NCI-H510A (cell line): ENCODE measurements around the gene BSND.

Source experiments
- DNase-seq: peaks from one replicate; lab custom pipeline; 2025; lab: John Stamatoyannopoulos, UW

Gene BSND

GRCh38 chr1:54975356-54976108 lies 23.2 kb upstream of the BSND start:
- no peak for DNase-seq

DNA sequence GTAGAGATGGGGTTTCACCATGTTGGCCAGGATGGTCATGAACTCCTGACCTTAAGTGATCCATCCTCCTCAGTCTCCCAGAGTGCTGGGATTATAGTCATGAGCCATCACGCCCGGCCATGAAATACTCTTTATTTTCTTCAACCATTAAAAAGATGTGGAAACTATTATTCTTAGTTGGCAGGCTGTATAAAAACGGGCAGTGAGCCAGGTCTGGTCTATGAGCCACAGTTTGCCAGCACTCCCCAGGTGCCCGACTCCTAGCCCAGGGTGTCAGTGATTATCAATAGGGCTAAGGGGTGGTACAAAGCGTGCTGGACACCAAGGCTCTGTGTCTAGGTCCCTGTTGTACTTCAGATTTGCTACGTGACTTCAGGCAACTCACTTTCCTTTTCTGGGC lies 22.0 kb upstream of the BSND start:
- no peak for DNase-seq

DNA sequence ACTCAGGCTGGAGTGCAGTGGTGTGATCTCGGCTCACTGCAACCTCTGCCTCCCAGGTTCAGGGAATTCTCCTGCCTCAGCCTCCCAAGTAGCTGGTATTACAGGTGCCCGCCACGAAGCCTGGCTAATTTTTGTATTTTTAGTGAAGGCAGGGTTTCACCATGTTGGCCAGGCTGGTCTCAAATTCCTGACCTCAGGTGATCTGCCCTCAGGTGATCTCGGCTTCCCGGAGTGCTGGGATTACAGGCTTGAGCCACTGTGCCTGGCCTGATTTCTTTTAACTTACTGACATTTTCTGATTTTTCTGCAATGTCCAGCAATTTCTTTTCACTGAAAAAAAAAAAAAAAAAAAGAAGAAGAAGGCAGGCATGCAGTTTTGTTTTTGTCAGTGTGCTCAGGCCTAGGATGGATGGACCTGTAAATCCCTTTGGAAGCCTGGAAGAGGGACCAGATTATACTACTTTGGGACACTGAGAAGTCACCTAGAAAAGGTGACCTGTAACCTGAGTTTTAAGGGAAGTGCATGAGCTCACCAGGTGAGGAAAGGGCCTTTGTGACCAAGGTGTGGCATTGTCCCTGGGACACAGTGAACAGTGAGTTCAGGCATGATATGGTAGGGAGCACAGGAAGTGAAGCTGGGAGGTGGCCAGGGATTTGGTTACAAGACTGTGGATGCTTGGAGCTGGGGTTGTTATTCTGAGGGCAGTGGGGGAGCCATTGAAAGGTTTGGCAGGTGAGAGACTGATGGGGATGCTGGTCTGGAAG lies 21.0 kb upstream of the BSND start:
- no peak for DNase-seq

DNA sequence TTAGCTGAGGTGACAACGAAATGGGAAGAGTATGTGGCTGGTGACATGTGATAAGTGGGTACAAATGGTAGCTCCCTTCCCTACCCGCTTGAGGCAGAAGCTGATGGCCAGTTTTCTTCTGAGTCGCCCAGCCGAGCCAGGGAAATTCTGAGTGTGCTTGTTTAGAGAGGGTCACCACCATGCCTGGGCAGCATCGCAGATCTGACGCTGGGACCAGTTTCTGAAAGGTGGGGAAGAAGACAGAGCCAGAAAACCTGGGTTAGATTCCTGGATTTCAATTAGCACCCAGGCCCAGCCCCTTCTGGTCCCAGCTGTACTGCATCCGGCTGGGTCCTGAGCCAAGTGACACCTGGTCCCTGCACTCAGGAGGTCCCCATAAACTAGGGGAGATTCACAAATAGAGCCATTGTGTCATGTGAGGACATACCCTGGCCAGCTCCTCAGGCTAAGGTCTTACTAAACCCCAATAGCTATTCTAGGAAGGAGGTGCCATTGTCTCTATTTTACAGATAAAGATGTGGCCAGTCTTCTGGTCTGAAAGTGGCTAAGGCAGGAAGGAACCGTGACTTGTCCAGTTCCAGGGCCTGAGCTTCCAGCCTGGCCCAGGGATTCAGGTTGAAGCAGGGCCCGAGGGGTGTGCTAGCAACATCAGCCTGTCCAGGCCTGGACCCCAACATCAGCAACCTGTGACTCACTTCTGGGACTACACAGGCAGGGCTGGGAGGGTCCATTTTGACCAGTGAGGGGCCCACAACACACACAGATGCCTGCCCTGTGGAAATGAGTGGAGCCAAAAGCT lies 20.0 kb upstream of the BSND start:
- no peak for DNase-seq

DNA sequence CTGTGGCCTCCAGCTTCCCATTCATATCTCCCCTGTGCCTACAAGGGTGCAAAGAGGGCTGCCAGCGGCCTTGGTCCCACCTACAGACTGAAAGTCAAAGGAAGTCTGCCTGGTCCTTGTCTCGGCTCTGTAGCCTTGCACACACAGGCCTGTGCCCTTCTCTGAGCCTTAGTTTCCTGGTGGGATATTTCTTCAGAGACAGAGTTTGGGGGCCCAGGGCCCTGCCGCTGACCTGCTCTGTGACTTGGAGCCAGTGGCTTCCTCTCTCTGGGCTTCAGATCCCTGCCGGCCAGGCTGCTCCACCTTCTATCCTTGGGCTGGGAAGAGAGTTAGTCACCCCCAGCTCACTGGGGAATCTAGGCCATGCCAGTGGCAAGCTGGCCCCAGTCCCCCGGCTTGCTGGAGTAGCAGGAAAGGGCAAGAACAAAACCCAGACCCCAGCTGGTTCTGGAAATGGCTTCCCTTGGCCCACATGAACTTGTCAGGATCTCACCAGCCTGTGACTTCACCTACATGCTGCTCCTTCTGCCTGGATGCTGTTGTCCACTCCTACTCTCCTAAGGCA lies 19.3 kb upstream of the BSND start:
- DNase-seq = no peak

GRCh38 chr1:54980046-54980527 lies 18.6 kb upstream of the BSND start:
- no peak for DNase-seq

DNA sequence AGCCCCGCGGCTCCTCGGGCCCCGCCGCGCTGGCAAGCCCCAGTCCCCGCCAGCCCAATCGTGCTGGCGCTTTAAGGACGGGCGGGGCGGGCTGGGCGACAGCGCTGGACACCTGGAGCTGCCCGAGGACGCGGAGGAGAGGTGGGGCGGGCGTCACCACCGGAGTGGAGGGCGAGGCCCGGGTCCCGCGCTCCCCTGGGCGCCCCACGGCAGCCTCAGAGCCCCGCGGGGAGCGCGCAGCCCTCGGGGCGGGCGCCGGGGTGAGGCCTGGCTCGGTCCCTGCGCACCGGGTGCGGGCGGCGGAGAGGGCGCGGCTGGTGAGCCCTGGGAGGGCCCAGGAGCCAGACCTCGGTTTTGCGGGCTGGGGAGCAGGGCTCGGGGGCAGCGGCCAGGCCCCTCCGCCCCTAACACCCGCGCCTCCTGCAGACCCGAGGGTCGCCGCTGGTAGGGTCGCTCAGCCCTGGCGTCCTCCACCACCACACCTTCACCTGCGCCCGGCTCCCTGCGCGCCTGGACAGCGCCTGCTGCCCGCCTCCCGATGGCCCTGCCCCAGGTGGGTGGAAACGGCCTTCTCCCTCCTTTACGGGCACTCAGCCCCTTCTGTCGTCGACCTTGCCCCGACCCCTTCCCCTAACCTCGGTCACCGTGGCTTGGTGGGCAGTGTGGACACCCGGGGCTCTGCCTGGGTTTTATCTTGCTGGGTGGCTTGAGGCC lies 18.0 kb upstream of the BSND start, which contains the start of gene TMEM61:
TSS of gene TMEM61 (plus strand) at position 101 of the 714 bp plus-strand sequence. CDS start at position 539, 438 bp downstream.
- no peak for DNase-seq

DNA sequence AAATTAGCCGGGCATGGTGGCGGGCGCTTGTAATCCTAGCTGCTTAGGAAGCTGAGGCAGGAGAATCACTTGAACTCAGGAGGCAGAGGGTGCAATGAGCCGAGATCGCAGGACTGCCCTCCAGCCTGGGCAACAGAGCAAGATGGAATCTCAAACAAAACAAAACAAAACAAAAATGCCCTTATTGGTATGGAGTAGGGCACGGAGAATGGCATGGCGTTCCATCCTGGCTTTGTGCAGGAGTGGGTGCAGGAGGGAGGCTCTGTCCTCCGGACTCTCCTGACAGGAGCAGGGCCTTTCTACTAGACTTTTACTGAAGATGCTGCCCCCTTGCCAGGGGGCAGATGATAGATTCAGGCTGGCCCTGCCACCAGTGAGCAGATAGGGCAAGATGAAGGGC lies 17.3 kb upstream of the BSND start:
- no peak for DNase-seq

GRCh38 chr1:54982739-54983138 lies 16.0 kb upstream of the BSND start:
- DNase-seq = peak; percentile 89

- DNase-seq = no peak
Measured at GRCh38 chr1:54984131-54984842, 14.4 kb upstream of the BSND start.

GRCh38 chr1:54985556-54985955 lies 13.2 kb upstream of the BSND start:
- no peak for DNase-seq

- DNase-seq = no peak
Measured at GRCh38 chr1:54986025-54986424, 12.7 kb upstream of the BSND start.

GRCh38 chr1:54986533-54986932 lies 12.2 kb upstream of the BSND start:
- DNase-seq = no peak

- DNase-seq = no peak
Measured at GRCh38 chr1:54987427-54987826, 11.3 kb upstream of the BSND start.

DNA sequence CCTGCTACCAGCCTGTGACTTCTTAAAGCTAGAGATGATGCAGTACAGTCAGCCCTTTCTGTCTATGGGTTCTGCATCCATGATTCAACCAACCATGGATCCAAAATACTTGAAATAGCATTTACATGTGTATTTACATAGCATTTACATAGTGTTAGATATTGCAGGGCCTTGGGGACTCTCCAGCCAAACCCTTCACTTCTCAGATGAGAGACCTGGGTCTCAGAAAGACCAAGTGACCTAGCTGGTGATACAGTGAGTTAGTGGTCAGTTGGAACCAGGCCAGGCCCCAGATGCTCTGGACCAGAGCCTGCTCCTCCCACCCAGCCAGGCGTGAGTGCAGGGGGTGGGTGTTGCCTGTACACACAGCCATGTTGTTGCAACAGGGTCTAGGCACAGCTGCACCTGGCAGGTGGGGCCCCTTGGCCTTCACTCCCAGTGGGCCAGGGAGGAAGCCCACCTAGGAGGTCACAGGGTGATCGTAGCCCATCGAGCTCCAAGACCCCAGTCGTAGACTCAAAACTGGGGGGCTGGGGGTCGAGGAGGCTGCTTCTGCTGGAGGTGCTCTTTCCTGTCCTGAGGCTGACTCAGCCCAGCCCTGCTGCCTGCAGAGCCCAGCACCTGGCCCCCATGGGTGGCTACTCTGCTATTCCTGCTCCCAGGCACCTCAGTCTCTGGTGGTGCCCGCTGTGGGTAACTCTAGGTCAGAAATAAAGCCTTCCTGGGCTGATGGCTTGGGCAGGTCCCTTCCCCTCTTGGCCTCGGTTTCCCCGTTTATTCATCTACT lies 10.6 kb upstream of the BSND start:
- no peak for DNase-seq

- no peak for DNase-seq
Measured at GRCh38 chr1:54988975-54989374, 9.8 kb upstream of the BSND start.

GRCh38 chr1:54989473-54989872 lies 9.3 kb upstream of the BSND start:
- DNase-seq = peak; percentile 91

DNA sequence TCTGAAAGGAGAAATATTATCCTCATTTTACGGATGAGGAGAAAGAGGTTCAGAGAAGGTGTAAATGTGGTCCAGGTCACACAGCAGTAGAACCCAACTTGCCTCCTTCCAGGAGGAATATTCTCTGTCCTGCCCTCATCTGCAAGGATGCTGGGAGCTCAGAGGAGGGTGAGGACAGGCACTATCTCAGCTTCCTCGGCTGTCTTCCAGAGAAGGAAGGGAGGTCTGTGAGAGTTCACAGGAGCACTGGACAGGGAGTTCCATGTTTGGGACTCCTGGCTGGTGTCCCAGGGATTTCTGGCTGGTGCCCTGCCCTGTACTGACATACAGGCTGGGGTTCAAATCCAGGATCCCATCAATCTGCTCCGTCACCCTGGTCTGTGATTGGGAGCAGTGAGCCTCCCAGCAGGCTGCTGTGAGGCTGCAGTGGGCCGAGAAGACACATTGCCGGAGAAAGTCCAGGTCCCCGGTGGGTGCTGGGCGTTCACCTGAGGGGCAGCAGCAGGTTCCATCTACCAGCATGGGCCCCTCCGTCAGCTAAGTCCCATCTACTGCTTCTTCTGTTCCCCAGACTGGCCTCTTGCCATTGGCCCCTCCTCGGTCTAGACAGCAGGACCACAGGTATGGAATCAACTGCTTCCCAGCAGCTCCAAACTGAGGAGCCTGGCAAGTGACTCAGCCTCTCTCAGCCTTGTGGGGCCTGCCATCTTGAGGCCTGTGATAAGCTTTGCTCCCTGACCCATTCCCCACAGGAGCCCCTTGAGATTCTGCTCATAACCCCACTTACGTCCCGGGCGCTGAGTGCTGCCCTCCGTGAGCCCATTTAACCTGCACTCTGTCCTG lies 8.5 kb upstream of the BSND start:
- no peak for DNase-seq

GRCh38 chr1:54990916-54991315 lies 7.8 kb upstream of the BSND start:
- DNase-seq = no peak
